GM10266 (cell line): ENCODE results near the gene TSHZ1.
"Not testable (repeated sequence)": the region's sequence is repeated elsewhere in the genome, so short reads cannot be mapped to it uniquely, and the experiment has no call there.

Experiments
- DNase-seq: peaks from one replicate; pipeline ENCODE4 v3.0.0; 2012; ENCODE audit errors: extremely low spot score
- TF ChIP-seq, protein P1 (sequence below): IDR thresholded peaks from 2 replicates; pipeline ENCODE4 v1.5.1; 2012; ENCODE audit warnings: mild to moderate bottlenecking, low read depth; ENCODE audit not compliant: control insufficient read depth, insufficient read depth; ENCODE audit errors: missing control alignments

The TSHZ1 gene

DNA sequence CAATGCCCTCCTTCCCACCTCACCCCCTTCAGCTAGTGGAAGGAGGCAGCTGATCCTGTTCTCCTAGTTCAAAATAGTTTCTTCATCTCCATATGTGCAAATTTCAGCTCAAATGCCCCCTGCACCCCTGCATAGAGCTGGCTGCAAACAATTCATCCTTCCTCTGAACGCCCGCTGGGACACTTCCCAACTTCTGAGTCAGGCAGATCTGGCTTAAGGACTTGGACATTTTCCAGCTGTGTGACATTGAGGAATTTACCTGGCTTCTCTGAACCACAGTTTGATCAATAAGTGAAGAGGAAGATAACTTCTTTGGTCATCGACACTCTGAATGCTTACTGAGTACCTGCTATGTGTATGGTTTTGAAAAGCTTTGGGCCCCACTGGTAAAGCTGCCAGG, 25.1 kb upstream of the TSHZ1 start:
- TF ChIP-seq, protein P1, sequence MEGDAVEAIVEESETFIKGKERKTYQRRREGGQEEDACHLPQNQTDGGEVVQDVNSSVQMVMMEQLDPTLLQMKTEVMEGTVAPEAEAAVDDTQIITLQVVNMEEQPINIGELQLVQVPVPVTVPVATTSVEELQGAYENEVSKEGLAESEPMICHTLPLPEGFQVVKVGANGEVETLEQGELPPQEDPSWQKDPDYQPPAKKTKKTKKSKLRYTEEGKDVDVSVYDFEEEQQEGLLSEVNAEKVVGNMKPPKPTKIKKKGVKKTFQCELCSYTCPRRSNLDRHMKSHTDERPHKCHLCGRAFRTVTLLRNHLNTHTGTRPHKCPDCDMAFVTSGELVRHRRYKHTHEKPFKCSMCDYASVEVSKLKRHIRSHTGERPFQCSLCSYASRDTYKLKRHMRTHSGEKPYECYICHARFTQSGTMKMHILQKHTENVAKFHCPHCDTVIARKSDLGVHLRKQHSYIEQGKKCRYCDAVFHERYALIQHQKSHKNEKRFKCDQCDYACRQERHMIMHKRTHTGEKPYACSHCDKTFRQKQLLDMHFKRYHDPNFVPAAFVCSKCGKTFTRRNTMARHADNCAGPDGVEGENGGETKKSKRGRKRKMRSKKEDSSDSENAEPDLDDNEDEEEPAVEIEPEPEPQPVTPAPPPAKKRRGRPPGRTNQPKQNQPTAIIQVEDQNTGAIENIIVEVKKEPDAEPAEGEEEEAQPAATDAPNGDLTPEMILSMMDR, result no peak
- no peak for DNase-seq

GRCh38 chr18:75187702-75188101, 22.9 kb upstream of the TSHZ1 start:
- not testable (repeated sequence) for DNase-seq

DNA sequence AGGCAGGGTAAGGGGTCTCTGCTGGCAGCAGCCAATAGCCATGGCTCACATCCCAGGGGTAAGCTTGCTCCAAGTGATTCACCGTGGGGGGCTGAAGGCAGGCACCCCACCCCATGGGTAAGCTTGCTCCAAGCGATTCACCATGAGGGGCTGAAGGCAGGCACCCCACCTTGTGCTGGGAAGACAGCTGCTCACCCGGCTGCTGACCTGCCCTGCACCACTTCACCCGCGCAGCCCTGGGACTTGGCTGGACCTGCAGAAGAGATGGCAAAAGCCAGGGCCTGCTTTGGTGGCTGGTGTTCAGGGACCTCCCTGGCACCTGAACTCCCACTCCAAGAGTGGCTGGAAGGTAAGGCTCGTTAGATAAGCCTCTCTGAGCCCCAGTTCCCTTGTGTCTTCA, 20.9 kb upstream of the TSHZ1 start:
- TF ChIP-seq, protein P1, result no peak

DNA sequence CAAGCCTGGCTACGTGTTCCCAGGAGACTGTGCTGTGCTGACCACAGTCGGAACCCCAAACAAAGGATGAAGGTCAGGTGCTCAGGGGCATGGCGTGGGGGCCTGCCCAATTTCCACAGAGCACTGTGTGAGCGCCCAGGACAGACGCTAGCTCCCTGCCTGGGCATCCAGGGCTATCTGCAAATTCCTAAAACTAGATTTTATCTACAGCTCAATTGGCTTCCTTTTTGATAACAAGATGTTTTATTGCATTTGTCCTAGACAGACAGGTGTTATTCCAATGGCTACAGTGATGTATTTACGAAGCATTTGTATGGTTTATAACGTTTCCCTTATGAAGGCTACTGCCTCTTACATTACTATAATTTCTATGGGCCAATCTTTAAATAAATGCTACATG, 17.7 kb upstream of the TSHZ1 start:
- DNase-seq, result no peak
- TF ChIP-seq, protein P1, result no peak

More for the DNA sequence above, 20.9 kb upstream of the TSHZ1 start:
- no peak for DNase-seq

- TF ChIP-seq, protein P1, result no peak
- no peak for DNase-seq
Observed at GRCh38 chr18:75198036-75198435, 12.6 kb upstream of the TSHZ1 start.

DNA sequence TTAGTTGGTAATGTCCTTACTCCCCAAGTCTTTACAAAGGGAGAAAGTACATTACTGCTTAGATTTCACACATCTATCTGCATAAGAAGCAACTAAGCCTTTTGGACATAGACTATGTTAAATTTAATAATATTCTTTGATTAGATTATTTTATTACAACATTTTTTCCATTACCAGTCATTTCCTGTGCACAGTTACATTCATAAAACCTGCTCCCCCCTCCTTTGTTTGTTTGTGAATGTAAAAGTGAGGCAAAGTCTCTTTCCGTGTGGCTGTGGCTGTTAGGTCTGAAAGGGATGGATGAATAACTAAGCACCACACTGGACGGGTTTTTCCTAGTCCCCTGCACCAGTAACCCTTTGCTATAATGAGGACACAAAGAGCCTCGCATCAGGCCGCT, 11.3 kb upstream of the TSHZ1 start:
- TF ChIP-seq, protein P1, result no peak
- no peak for DNase-seq

DNA sequence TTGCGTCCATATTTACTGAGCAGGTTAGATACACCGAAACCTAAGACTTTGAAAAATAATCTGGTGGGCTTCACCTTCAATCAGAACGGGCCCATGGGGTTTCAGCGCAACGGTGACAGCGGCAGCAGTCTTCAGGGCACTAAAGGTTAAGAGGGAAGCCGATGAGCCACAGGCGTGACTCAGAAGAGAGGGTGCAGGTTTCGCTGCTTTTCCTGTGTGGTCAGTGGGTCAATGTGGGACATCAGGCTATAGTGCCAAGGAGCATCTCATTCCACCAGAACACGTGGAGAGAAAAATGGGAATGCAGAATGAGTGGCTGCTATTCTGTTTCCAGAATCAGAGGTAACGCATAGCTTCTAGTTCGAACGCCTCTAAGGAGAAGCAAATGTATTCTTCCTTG, 10.5 kb upstream of the TSHZ1 start:
- TF ChIP-seq, protein P1, result no peak
- DNase-seq, result no peak

DNA sequence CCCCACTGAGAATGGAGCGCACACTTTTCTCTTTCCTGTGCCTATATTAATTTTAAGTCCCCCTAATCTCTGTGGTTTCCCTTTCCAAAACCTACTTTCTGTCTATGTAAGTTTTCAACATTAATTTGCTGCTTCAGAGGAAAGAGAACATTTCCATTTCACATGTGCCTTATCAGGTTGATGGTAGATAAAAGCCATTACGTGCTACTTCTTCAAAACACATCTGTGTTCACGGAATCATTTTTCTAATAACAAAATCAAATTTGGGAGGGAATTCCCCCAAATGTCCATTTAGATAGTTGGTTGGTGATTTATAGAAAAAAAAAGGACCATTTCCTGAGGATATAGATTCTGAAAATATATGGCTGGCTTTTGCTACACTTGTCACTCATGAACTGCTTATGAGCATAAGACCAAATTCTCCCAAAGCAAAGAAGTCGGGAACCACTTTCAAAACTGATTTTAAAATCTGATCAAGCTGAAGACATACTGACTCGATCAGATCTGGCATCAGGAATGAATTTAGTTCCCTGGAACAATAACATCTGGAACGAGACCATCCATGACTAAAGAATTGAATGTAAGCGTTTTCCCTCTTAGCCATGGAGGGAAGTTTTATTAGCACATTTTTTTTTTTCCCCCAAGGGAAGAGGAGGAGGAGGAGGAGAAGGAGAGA, 9.9 kb upstream of the TSHZ1 start:
- DNase-seq, result no peak
- TF ChIP-seq, protein P1, result no peak
